Measurements from ENCODE around the gene RBFA.

The RBFA gene

DNA sequence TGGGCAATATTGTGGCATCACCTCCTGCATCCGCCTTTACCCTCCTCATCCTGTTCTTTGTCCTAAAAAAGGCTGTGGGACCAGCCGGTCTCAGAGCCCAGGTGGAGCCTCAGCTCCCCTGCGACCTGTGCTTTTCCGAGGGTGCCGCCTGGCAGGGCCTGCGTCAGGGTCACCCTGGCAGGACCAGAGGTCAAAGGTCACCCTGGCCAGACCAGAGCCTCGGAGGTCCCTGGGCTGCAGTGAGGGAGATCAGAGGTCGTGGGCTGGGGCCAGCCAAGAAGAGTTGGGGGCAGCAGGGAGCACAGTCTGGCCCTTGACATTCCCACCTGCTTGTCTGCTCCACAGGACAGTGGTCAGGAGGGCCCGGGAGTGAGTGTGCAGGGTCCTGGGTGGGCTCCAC, 31.5 kb downstream of the RBFA start:
- intact Hi-C loops (cut with DNase I): no loop called here
- peak in 1 of 42 donors; percentile 16 for DNase-seq

DNA sequence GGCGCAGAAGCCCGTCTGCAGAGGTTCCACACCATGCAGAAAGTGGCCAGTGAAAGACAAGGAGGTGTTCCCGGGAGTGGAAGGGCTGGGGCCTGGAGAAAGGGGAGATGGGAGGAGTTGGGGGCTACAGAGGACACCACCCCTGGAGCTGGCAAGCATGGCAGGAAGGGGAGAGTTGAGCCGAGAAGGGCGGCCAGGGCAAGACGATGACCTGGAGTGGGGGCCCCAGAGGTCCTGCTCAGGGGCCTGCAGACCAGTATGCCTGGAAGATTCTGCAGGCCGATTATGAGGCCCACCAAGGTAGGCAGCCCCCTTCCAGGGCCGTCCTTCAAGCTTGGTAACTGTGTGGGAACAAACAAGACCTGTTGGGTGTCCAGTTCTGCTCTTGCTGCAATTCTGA, 33.1 kb downstream of the RBFA start:
- peak in 1 of 42 donors; percentile 4 for DNase-seq
- intact Hi-C loops (cut with DNase I): no loop called here

DNA sequence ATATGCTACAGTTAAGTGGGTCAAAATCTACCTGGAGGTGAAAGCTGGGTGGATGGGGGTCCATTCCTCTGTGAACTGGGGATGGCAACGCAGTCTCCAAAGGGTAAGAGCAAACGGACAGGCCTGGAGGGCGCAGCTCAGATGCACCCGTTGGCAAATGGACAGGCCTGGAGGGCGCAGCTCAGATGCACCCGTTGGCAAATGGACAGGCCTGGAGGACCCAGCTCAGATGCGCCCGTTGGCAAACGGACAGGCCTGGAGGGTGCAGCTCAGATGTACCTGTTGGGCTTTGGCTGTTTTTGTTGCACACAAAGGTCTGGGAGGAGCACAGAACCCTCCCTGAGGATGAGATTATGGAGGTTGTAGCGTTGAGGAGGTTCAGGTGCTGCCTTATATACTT, 33.7 kb downstream of the RBFA start:
- peak in 1 of 42 donors; percentile 17 for DNase-seq
- intact Hi-C loops (cut with DNase I): no loop called here

DNA sequence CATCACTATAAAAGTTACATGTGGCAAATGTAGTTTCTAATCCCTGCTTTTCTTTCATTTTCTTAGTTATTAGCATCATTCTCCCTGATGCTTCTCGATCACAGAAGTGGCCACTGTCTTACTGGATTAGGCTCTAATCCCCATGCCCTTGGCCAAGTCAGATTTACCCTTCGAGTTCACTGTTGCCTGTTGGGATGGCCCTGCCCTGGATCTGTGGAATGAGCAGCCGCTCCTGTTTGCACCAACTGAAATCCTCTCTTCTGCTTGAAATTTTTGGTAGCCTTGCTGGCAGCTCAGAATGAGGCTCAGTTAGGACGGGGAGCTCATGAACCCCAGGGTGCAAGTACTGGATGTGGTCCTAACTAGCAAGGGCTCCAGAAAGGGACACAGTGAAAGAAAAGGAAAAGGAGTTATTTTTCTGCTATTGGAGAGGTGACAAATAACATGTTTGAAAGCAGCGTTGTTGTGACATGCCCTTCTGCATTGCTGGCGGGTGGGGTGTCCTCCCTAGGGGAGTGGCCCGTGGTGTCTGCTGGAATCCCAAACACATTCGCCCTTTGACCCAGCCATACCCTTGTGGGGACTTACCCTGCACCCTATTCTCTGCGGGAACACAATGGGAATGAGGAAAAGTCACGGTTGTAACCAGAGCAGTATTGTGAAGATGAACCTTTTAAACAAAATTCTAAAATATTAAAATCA, 34.5 kb downstream of the RBFA start:
- peak in 1 of 42 donors; percentile 34 for DNase-seq
- intact Hi-C loops (cut with DNase I): no loop called here

DNA sequence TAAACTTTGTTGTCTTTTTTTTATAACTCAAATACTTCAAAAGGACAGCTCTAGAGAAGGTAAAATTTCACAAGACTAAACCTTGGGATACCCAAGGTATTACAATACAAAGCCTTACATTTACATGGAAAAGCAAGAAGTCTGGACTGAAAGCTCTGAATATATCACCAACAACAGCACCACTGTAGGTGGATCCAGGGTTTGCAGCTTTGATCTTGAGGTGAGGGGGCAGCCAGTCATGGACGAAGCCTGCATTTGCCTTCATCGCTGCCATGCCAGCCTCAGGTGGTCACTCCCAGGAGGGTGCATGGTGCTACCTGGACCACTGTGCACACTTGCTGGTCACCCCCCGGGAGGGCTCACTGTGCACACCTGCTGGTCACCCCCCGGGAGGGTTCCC, 36.6 kb downstream of the RBFA start:
- peak in 1 of 42 donors; percentile 30 for DNase-seq
- intact Hi-C loops (cut with DNase I): no loop called here

DNA sequence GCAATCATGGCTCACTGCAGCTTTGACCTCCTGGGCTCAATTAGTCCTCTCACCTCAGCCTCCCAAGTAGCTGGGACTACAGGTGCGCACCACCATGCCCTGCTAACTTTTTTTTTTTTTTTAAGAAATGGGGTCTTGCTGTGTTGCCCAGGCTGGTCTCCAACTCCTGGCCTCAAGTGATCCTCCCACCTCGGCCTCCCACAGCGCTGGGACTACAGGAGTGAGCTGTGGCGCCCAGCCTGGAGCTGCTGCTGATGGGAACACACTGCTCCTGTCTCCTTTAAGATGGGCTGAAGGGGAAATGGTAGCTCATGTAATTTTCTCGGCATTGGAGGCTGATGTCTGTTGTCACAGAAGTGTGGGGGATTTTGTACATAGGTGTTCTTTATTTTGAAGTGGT, 39.9 kb downstream of the RBFA start:
- intact Hi-C loops (cut with DNase I): no loop called here
- peak in 1 of 42 donors; percentile 29 for DNase-seq

DNA sequence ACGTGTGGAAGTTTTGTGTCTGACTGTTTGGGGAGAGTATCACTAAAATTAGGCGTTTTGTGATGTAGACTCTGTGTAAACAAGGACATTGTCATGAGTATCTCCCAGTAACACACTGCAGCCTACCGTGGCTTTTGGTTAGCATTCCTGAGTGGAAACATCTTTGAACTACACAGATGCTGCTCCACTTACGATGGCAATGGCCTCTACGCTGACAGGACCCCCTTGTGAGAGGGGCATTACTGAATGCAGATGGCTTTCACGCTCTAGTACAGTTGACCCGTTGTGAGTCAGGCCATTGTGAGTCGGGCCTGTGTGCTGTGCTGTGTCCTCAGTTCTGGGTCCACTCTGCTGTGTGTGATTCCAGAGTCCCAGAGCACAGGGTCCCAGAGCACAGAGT, 40.5 kb downstream of the RBFA start:
- DNase-seq: peak in 1 of 42 donors; percentile 2
- intact Hi-C loops (cut with DNase I): no loop called here

DNA sequence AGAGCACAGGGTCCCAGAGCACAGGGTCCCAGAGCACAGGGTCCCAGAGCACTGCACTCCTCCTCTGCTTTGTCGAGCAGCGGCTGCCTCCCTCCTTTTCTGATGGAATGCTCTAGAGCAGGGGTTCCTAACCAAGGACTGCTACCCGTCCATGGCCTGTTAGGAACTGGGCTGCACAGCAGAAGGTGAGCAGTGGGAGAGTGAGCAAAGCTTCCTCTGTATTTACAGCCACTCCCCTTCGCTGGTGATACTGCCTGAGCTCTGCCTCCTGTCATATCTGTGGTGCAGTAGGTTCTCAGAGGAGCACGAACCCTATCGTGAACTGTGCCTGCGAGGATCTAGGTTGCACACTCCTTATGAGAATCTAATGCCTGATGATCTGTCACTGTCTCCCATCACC, 41.7 kb downstream of the RBFA start:
- intact Hi-C loops (cut with DNase I): no loop called here
- DNase-seq: peak in 1 of 42 donors; percentile 2

DNA sequence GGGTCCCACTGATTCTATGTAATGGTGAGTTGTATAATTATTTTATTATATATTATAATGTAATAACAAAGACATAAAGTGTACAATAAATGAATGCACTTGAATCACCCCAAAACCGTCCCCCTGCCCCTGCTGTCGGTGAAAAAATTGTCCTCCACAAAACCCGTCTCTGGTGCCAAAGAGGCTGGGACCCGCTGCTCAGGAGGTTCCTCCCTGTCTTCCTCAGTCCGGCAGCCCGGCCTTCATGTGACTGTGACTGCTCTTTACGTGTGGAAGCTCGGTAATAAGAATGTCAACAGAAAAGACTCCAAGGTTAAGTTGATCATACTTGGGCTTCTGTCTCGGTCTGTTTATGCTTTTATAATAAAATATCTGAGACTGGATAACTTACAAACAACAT, 42.1 kb downstream of the RBFA start:
- peak in 1 of 42 donors; percentile 5 for DNase-seq
- intact Hi-C loops (cut with DNase I): no loop called here

DNA sequence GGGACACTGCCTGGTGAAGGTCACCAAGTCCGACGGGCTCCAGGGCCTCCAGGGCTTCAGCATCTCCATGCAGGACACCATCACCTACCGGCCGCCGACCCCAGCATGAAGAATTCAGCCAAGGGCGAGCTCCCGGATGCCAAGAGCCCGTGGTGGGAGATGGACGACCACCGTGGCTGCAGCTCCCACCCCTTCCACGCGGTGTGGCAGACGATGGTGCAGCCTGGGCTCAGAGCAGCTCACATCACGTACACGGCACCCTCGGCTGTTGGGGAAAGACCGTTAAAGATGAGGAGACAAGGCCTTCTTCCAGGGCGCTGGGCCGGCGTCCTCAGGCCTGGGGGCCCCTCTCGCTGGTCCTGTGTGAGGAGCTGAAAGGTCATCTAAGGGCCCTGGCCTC, 43.6 kb downstream of the RBFA start:
- intact Hi-C loops (cut with DNase I): no loop called here
- DNase-seq: peak in 1 of 42 donors; percentile 32
